GM12878 (cell line): ENCODE data around the gene SIRT3. TPM values are rescaled to one million over a fixed set of nuclear protein-coding genes. Genes with fewer than 3 reads are reported as not detected.

ENCODE experiments used
- ATAC-seq: fragments of 200-7000 bp; cut with Tn5 transposase; 3 replicates; pipeline ENCODE4 v1.9.1; 2020; ENCODE audit warnings: mild to moderate bottlenecking, moderate library complexity
- BruUV-seq: library from RNA; stranded (reverse); fragments of 400-500 nt; replicated peaks from 2 replicates; lab custom pipeline; 2021; lab: Mats Ljungman, UMichigan
- CTCF ChIA-PET: fragments of 300-600 bp; sonication (Branson Sonifier 250); formaldehyde crosslinking; extraction: SDS; loops from one replicate; lab custom pipeline; 2021; ENCODE audit warnings: inconsistent platforms; lab: Yijun Ruan, JAX
- POLR2A ChIA-PET: fragments of 350-600 bp; formaldehyde crosslinking; extraction: SDS; loops from one replicate; lab custom pipeline; 2021; ENCODE audit warnings: inconsistent platforms; lab: Charles Lee
- RAD21 ChIA-PET: fragments of 300-600 bp; sonication (Branson Sonifier 250); formaldehyde crosslinking; loops from one replicate; lab custom pipeline; 2023; ENCODE audit warnings: antibody characterized with exemption; ENCODE audit not compliant: unreplicated experiment; lab: Charles Lee
- SMC1A ChIA-PET: fragments of 300-600 bp; sonication (Branson Sonifier 250); formaldehyde crosslinking; loops from one replicate; lab custom pipeline; 2023; ENCODE audit not compliant: unreplicated experiment, uncharacterized antibody; lab: Charles Lee
- DNase-seq: peaks from one replicate; pipeline ENCODE4 v3.0.0-alpha.2; 2011; ENCODE audit warnings: low read depth, low spot score
- FAIRE-seq: peaks from 3 replicates; lab custom pipeline; 2011; peaks lifted over from hg19 to GRCh38; lab: Jason Lieb, UNC
- H2AFZ ChIP-seq: 2 replicates; pipeline ENCODE4 v1.6.0; 2011; ENCODE audit warnings: low read depth, low read length, control low read depth; ENCODE audit not compliant: control insufficient read depth
- H3K27ac ChIP-seq: 2 replicates; pipeline ENCODE4 v1.5.1; 2011; ENCODE audit warnings: control low read depth; ENCODE audit not compliant: control insufficient read depth, insufficient read depth
- H3K27me3 ChIP-seq, 2 experiments: replicated peaks in 1 of 2; 2 replicates each; pipeline versions ENCODE4 v1.6.0 to v1.6.1; 2011; ENCODE audit warnings: low read length in 1 of 2; ENCODE audit not compliant: control insufficient read depth in 2 of 2, insufficient read depth in 2 of 2
- H3K36me3 ChIP-seq, 2 experiments: 2 replicates each; pipeline ENCODE4 v1.5.1; 2011; ENCODE audit warnings: low read length in 1 of 2; ENCODE audit not compliant: control insufficient read depth in 2 of 2, insufficient read depth in 2 of 2
- H3K4me1 ChIP-seq: 2 replicates; pipeline ENCODE4 v1.6.1; 2011; ENCODE audit warnings: mild to moderate bottlenecking, low read length, moderate library complexity, mixed read lengths; ENCODE audit not compliant: control insufficient read depth, insufficient read depth
- H3K4me2 ChIP-seq: 2 replicates; pipeline ENCODE4 v1.6.0; 2011; ENCODE audit warnings: control low read depth; ENCODE audit not compliant: control insufficient read depth, insufficient read depth
- H3K4me3 ChIP-seq: fragments of 200-600 bp; sonication (generic); 2 replicates; pipeline ENCODE4 v1.5.1; 2016
- H3K79me2 ChIP-seq: 2 replicates; pipeline ENCODE4 v1.6.0; 2011; ENCODE audit warnings: low read length; ENCODE audit not compliant: control insufficient read depth, insufficient read depth
- H3K9ac ChIP-seq: 2 replicates; pipeline ENCODE4 v1.8.0; 2011; ENCODE audit warnings: low read length, control low read depth, mixed read lengths; ENCODE audit not compliant: control insufficient read depth, insufficient read depth
- H3K9me3 ChIP-seq: replicated peaks from 3 replicates; pipeline ENCODE4 v1.5.1; 2011; ENCODE audit warnings: mild to moderate bottlenecking, low read length; ENCODE audit not compliant: control insufficient read depth, insufficient read depth
- H4K20me1 ChIP-seq: 2 replicates; pipeline ENCODE4 v1.6.0; 2011; ENCODE audit not compliant: control insufficient read depth, insufficient read depth
- BACH1 ChIP-seq: fragments of 450-650 bp; IDR thresholded peaks from 2 replicates; pipeline ENCODE4 v1.6.1; 2017; ENCODE audit warnings: mild to moderate bottlenecking, borderline replicate concordance
- CBX5 ChIP-seq: sonication (generic); IDR thresholded peaks from 2 replicates; pipeline ENCODE4 v1.6.1; 2016; ENCODE audit warnings: low read depth, moderate library complexity, mild to moderate bottlenecking, inconsistent platforms
- CTCF ChIP-seq, 3 experiments: IDR thresholded peaks in 2 of 3; conservative IDR thresholded peaks in 1 of 3; 2 replicates each; pipeline ENCODE4 v1.5.1; 2011; ENCODE audit warnings: low read depth in 3 of 3, low read length in 3 of 3, mild to moderate bottlenecking in 3 of 3, control low read depth in 2 of 3, moderate library complexity in 2 of 3, inconsistent platforms in 1 of 3, mixed read lengths in 1 of 3; ENCODE audit not compliant: control insufficient read depth in 2 of 3, insufficient read depth in 1 of 3; ENCODE audit errors: extremely low read depth in 1 of 3
- CUX1 ChIP-seq: IDR thresholded peaks from 2 replicates; pipeline ENCODE4 v1.6.1; 2012; ENCODE audit warnings: improper control_type of control experiment, low read depth, low read length; ENCODE audit not compliant: insufficient replicate concordance
- DPF2 ChIP-seq: fragments of 450-650 bp; IDR thresholded peaks from 2 replicates; pipeline ENCODE4 v1.6.1; 2017; ENCODE audit warnings: mild to moderate bottlenecking
- JUND ChIP-seq: IDR thresholded peaks from 2 replicates; pipeline ENCODE4 v1.6.1; 2012; ENCODE audit warnings: low read depth, mild to moderate bottlenecking, low read length, improper control_type of control experiment, moderate library complexity
- MAX ChIP-seq: IDR thresholded peaks from 2 replicates; pipeline ENCODE4 v1.6.1; 2012; ENCODE audit warnings: low read depth, low read length, improper control_type of control experiment
- NFYB ChIP-seq: IDR thresholded peaks from 2 replicates; pipeline ENCODE4 v1.6.1; 2011; ENCODE audit warnings: low read depth, mild to moderate bottlenecking, low read length, improper control_type of control experiment, moderate library complexity; ENCODE audit not compliant: insufficient read depth
- NRF1 ChIP-seq: conservative IDR thresholded peaks from 2 replicates; pipeline ENCODE4 v1.6.1; 2011; ENCODE audit warnings: mild to moderate bottlenecking, low read depth, low read length, improper control_type of control experiment
- POLR2AphosphoS5 ChIP-seq: IDR thresholded peaks from 2 replicates; pipeline ENCODE4 v1.6.1; 2011; ENCODE audit warnings: mild to moderate bottlenecking, low read length, inconsistent platforms
- POU2F2 ChIP-seq: IDR thresholded peaks from 3 replicates; pipeline ENCODE4 v1.6.1; 2011; ENCODE audit warnings: low read depth, mild to moderate bottlenecking, low read length, borderline replicate concordance
- RAD51 ChIP-seq: fragments of 450-650 bp; IDR thresholded peaks from 2 replicates; pipeline ENCODE4 v1.6.1; 2016; ENCODE audit warnings: moderate library complexity, mild to moderate bottlenecking, inconsistent platforms
- SIX5 ChIP-seq: IDR thresholded peaks from 2 replicates; pipeline ENCODE4 v1.6.1; 2011; ENCODE audit warnings: mild to moderate bottlenecking, low read depth, low read length, moderate library complexity; ENCODE audit not compliant: severe bottlenecking
- TBL1XR1 ChIP-seq: IDR thresholded peaks from 2 replicates; pipeline ENCODE4 v1.6.1; 2012; ENCODE audit warnings: low read depth, low read length, improper control_type of control experiment
- TCF12 ChIP-seq: IDR thresholded peaks from 2 replicates; pipeline ENCODE4 v1.6.1; 2011; ENCODE audit warnings: low read depth, mild to moderate bottlenecking, low read length
- TCF7 ChIP-seq: IDR thresholded peaks from 2 replicates; pipeline ENCODE4 v1.6.1; 2014; ENCODE audit warnings: antibody characterized with exemption, borderline replicate concordance
- ZBED1 ChIP-seq: IDR thresholded peaks from 2 replicates; pipeline ENCODE4 v1.6.1; 2016; ENCODE audit warnings: borderline replicate concordance
- WGBS: methylation state at CpG from one replicate; pipeline ENCODE4 v1.1.6; 2016; ENCODE audit warnings: low lambda C conversion rate; ENCODE audit not compliant: insufficient replicate concordance, insufficient coverage; ENCODE audit errors: missing lambda C conversion rate; 5-methylcytosine and 5-hydroxymethylcytosine counted together
- in situ Hi-C: fragments of 300-500 bp; cut with MboI; formaldehyde crosslinking; loops from 9 replicates; pipeline ENCODE4 v1.14.3; 2018; ENCODE audit warnings: mixed read lengths
- intact Hi-C: fragments of 100-400 bp; cut with micrococcal nuclease; formaldehyde crosslinking; loops from one replicate; pipeline ENCODE4 v1.14.2; 2022; ENCODE audit not compliant: unreplicated experiment
- polyA plus RNA-seq, 11 experiments: library from polyadenylated mRNA; depleted of rRNA in 4 of 11; unstranded in 6 of 11; stranded (reverse) in 5 of 11; fragments of >200 nt; fragmentation: Nextera tagmentation in 4 of 11; fragmentation: Illumina TruSeq in 1 of 11; extraction: Ambion mirVana in 4 of 11; extraction: Trizol in 1 of 11; gene quantifications; 1 replicate in 1 of 11; 2 replicates in 10 of 11; pipeline versions ENCODE4 v1.2.1 to v1.2.3, GENCODE V29; 2011 to 2016; ENCODE audit warnings: inconsistent platforms in 2 of 11, missing spikeins in 2 of 11, low read depth in 1 of 11
- total RNA-seq, 4 experiments: library from RNA; depleted of rRNA in 3 of 4; stranded (reverse); fragments of >200 nt in 3 of 4; fragmentation: Illumina TruSeq in 1 of 4; extraction: Trizol in 1 of 4; gene quantifications; 2 replicates each; pipeline versions ENCODE4 v1.2.1 to v1.2.3, GENCODE V29; 2013 to 2021

SIRT3 gene
- total and polyA plus RNA-seq, 10 of the 15 experiments (the other 5 are each of a cell fraction or from before 2014, with no cell fraction given), result 0.90 to 23.2 (median 12.6) TPM

- WGBS, result 79% methylated on average over 18 of the region's 18 CpGs
- CTCF ChIA-PET, result interaction anchor here (1.4 kb wide), 1 partner anchor 20 kb away, joined by 3 read pairs; no protein-coding TSS in a partner anchor
- H3K4me3 ChIP-seq, result no peak overlapping the region
- POLR2A ChIA-PET, result interaction anchor here (1.2 kb wide), 1 partner anchor 16 kb away, joined by 3 read pairs; no protein-coding TSS in a partner anchor
- no peak overlapping the region for H3K27ac ChIP-seq
- no peak overlapping the region for H2AFZ ChIP-seq
- BruUV-seq, result no TSS peak
- SMC1A ChIA-PET, result interaction anchor here (1.0 kb wide), 1 partner anchor 19 kb away, joined by 3 read pairs; the partner anchor contains the start of gene PGGHG
- H3K27me3 ChIP-seq, result no peaks in the 10 kb centered on the region
- H3K79me2 ChIP-seq, result peaks cover 7% of the 10 kb centered on the region
- ATAC-seq (no peak), DNase-seq (no peak), FAIRE-seq (no peak)
- RAD21 ChIA-PET, result no interaction called here
- H3K4me1 ChIP-seq, result peaks cover 14% of the 10 kb centered on the region
- no peak overlapping the region for H3K9ac ChIP-seq
- H4K20me1 ChIP-seq, result no peaks in the 10 kb centered on the region
- in situ Hi-C loops, result no loop called here
- no peaks in the 10 kb centered on the region for H3K9me3 ChIP-seq
- H3K36me3 ChIP-seq, result no peaks in the 10 kb centered on the region
- intact Hi-C loops, result no loop called here
- H3K4me2 ChIP-seq, result 0 out of 2 replicates have a peak overlapping the region, but pooled peaks have one; percentile 13
- TF ChIP-seq ZBED1 (no peak), MAX (no peak), SIX5 (no peak), TCF7 (no peak), CUX1 (no peak), NRF1 (no peak), NFYB (no peak), CTCF (IDR thresholded peaks at IDR 0.05 in 2 of 3, conservative IDR thresholded peaks at IDR 0.05 in 1 of 3; ENCODE audit: control insufficient read depth in 2 of 3, extremely low read depth in 1 of 3, insufficient read depth in 1 of 3, low read depth in 3 of 3, low read length in 3 of 3) (no peak), JUND (no peak), POLR2AphosphoS5 (no peak), DPF2 (no peak), RAD51 (no peak), TBL1XR1 (no peak), CBX5 (no peak), TCF12 (no peak), BACH1 (no peak), POU2F2 (no peak)
Observed at GRCh38 chr11:270451-271318, 34.5 kb upstream of the SIRT3 start.
